Measurements from ENCODE around the gene GOSR1.
"Not testable (repeated sequence)": the region's sequence is repeated elsewhere in the genome, so short reads cannot be mapped to it uniquely, and the experiment has no call there.

DNA sequence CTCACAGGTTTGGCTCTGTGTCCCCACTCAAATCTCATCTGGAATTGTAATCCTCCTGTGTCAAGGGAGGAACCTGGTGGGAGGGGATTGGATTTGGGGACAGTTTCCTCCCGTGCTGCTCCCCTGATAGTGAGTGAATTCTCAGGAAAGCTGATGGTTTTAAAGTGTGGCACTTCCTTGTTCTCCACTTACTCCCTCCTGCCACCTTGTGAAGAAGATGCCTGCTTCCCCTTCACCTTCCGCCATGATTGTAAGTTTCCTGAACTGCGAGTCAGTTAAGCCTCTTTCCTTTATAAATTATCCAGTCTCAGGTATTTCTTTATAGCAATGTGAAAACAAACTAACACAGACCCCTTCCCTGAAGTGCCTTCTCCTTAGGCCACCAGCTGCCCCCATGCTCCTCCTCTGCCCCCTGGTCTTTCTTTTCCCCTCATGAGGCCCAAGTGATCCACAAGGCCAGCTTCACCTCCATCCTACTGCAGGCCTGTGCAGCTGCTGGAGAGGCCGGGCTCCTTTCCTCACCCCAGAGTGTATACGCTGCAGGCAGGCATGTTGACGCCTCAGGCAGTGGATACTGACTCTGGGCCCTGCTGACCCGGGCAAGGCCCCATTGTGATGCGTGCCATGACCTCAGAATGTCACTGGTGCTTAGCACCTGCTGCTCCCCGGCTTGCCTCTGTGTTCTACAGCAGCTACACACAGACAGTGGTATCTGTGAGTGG, 74.2 kb downstream of the GOSR1 start:
- TF ChIP-seq, protein P1, sequence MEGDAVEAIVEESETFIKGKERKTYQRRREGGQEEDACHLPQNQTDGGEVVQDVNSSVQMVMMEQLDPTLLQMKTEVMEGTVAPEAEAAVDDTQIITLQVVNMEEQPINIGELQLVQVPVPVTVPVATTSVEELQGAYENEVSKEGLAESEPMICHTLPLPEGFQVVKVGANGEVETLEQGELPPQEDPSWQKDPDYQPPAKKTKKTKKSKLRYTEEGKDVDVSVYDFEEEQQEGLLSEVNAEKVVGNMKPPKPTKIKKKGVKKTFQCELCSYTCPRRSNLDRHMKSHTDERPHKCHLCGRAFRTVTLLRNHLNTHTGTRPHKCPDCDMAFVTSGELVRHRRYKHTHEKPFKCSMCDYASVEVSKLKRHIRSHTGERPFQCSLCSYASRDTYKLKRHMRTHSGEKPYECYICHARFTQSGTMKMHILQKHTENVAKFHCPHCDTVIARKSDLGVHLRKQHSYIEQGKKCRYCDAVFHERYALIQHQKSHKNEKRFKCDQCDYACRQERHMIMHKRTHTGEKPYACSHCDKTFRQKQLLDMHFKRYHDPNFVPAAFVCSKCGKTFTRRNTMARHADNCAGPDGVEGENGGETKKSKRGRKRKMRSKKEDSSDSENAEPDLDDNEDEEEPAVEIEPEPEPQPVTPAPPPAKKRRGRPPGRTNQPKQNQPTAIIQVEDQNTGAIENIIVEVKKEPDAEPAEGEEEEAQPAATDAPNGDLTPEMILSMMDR (IDR thresholded peaks at IDR 0.05; ENCODE audit: insufficient read depth, low read length, poor library complexity, severe bottlenecking), result not testable (repeated sequence)
- not testable (repeated sequence) for TF ChIP-seq EZH2phosphoT487 (conservative IDR thresholded peaks at IDR 0.05; ENCODE audit: low read length)
